DOHH2 (cell line): ENCODE data around the gene PAQR6.

Experiments
- H3F3A ChIP-seq: fragments of 200-600 bp; sonication (generic), shearing (Covaris generic); 2 replicates; pipeline ENCODE4 v1.6.0; 2016; ENCODE audit warnings: antibody characterized with exemption, mild to moderate bottlenecking; ENCODE audit not compliant: control insufficient read depth, insufficient read depth
- H3K27ac ChIP-seq: fragments of 200-600 bp; sonication (generic); 2 replicates; pipeline ENCODE4 v1.5.1; 2014; ENCODE audit warnings: low read depth, mild to moderate bottlenecking, low read length, moderate library complexity
- H3K27me3 ChIP-seq: fragments of 200-600 bp; sonication (generic); 2 replicates; pipeline ENCODE4 v1.6.1; 2014; ENCODE audit warnings: mild to moderate bottlenecking, low read length, mixed read lengths; ENCODE audit not compliant: control insufficient read depth
- H3K36me3 ChIP-seq: fragments of 200-600 bp; sonication (generic); 2 replicates; pipeline ENCODE4 v1.6.1; 2014; ENCODE audit warnings: mild to moderate bottlenecking, low read length, moderate library complexity, mixed read lengths; ENCODE audit not compliant: control insufficient read depth
- H3K4me1 ChIP-seq: fragments of 200-600 bp; sonication (generic); 2 replicates; pipeline ENCODE4 v1.6.1; 2014; ENCODE audit warnings: mild to moderate bottlenecking, low read length, mixed read lengths; ENCODE audit not compliant: control insufficient read depth
- H3K4me2 ChIP-seq: fragments of 200-600 bp; sonication (generic); 2 replicates; pipeline ENCODE4 v1.6.0; 2014; ENCODE audit warnings: mild to moderate bottlenecking, low read length, moderate library complexity
- H3K4me3 ChIP-seq: fragments of 200-600 bp; sonication (generic); 2 replicates; pipeline ENCODE4 v1.5.1; 2014; ENCODE audit warnings: mild to moderate bottlenecking, low read length, mixed read lengths
- H3K79me2 ChIP-seq: fragments of 200-600 bp; sonication (generic); 2 replicates; pipeline ENCODE4 v1.6.1; 2014; ENCODE audit warnings: mild to moderate bottlenecking, low read length, mixed read lengths; ENCODE audit not compliant: control insufficient read depth
- H3K9me2 ChIP-seq: fragments of 200-600 bp; sonication (generic); replicated peaks from 2 replicates; pipeline ENCODE4 v1.6.1; 2014; ENCODE audit warnings: mild to moderate bottlenecking, low read length, mixed read lengths; ENCODE audit not compliant: control insufficient read depth
- H3K9me3 ChIP-seq: fragments of 200-600 bp; sonication (generic); 2 replicates; pipeline ENCODE4 v1.6.1; 2014; ENCODE audit warnings: antibody characterized with exemption, low read length, mixed read lengths; ENCODE audit not compliant: control insufficient read depth, insufficient read depth
- H4K20me1 ChIP-seq: fragments of 200-600 bp; sonication (generic); 2 replicates; pipeline ENCODE4 v1.6.0; 2014; ENCODE audit warnings: low read depth, mild to moderate bottlenecking, antibody characterized with exemption, low read length, moderate library complexity; ENCODE audit not compliant: control insufficient read depth, insufficient read depth
- CTCF ChIP-seq: fragments of 200-600 bp; sonication (generic); IDR thresholded peaks from one replicate; pipeline ENCODE4 v1.5.1; 2014; ENCODE audit warnings: antibody characterized with exemption, mild to moderate bottlenecking, low read depth, low read length; ENCODE audit not compliant: poor library complexity, severe bottlenecking
- EZH2phosphoT487 ChIP-seq: fragments of 200-600 bp; sonication (generic); IDR thresholded peaks from 2 replicates; pipeline ENCODE4 v1.6.1; 2017; ENCODE audit warnings: borderline replicate concordance, mild to moderate bottlenecking, antibody characterized with exemption, low read length, moderate library complexity, mixed read lengths

Gene PAQR6

DNA sequence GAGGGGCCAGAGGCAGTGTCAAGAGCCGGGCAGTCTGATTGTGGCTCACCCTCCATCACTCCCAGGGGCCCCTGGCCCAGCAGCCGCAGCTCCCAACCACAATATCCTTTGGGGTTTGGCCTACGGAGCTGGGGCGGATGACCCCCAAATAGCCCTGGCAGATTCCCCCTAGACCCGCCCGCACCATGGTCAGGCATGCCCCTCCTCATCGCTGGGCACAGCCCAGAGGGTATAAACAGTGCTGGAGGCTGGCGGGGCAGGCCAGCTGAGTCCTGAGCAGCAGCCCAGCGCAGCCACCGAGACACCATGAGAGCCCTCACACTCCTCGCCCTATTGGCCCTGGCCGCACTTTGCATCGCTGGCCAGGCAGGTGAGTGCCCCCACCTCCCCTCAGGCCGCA lies 5.9 kb downstream of the PAQR6 start, which contains the start of gene BGLAP:
BGLAP (plus strand) TSS at position 259 of the 400 bp plus-strand sequence; CDS start at position 307, 48 bp downstream.
- no peak within 1 kb of the TSS for H3K4me3 ChIP-seq
- no peak within 1 kb of the TSS for H3K4me2 ChIP-seq
- no peaks in the 10 kb centered on the region for H3K9me3 ChIP-seq
- H4K20me1 ChIP-seq: no peaks in the 10 kb centered on the region
- H3K9me2 ChIP-seq: no peaks in the 10 kb centered on the region
- peaks cover 26% of the 10 kb centered on the region for H3K36me3 ChIP-seq
- peaks cover 27% of the 10 kb centered on the region for H3K4me1 ChIP-seq
- TF ChIP-seq CTCF: no peak
- TF ChIP-seq EZH2phosphoT487: no peak
- H3K79me2 ChIP-seq: no peaks in the 10 kb centered on the region
- H3K27me3 ChIP-seq: peaks cover 11% of the 10 kb centered on the region
- H3K27ac ChIP-seq: no peak within 1 kb of the TSS
- peaks cover 6% of the 10 kb centered on the region for H3F3A ChIP-seq

DNA sequence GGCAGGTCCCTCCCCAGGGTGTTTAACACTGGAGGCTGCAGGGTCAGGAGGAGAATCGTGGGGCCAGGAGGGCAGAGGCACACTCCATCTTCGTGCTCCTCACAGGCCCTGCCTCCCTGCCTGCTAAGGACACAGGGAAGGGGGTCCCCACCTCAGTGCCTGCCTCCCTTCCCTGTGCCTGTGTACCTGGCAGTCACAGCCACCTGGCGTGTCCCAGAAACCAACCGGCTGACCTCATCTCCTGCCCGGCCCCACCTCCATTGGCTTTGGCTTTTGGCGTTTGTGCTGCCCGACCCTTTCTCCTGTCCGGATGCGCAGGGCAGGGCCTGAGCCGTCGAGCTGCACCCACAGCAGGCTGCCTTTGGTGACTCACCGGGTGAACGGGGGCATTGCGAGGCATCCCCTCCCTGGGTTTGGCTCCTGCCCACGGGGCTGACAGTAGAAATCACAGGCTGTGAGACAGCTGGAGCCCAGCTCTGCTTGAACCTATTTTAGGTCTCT lies 6.5 kb downstream of the PAQR6 start:
- Histone ChIP-seq H3K4me1 (peaks cover 27% of the 10 kb centered on the region), H3K4me2 (no peak overlapping the region), H4K20me1 (no peaks in the 10 kb centered on the region), H3K4me3 (no peak overlapping the region), H3K27me3 (peaks cover 11% of the 10 kb centered on the region), H3K9me2 (no peaks in the 10 kb centered on the region), H3F3A (peaks cover 3% of the 10 kb centered on the region), H3K36me3 (peaks cover 32% of the 10 kb centered on the region), H3K79me2 (no peaks in the 10 kb centered on the region), H3K9me3 (no peaks in the 10 kb centered on the region), H3K27ac (no peak overlapping the region)
- no peak for TF ChIP-seq EZH2phosphoT487
- TF ChIP-seq CTCF: no peak

DNA sequence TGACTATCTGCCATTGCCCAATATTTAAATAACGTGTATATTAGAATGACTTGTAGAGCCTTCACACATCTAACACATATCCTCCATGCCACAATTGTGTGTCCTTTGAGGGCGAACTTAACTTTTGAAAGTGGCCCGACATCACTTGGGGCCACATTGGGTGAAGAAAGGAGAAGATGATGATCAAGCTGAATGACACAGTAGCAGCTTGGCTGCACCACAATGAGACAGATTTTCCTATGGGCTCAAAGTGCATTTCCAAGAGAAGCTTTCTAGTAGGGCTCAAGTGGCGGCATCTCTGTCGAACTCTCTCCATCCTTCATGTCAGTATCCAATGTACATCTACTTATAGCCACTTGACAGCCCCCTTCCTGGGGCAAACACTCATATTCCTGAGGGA lies 9.6 kb downstream of the PAQR6 start:
- TF ChIP-seq EZH2phosphoT487 (no peak), CTCF (no peak)
- Histone ChIP-seq H3K79me2 (no peaks in the 10 kb centered on the region), H3K27me3 (no peaks in the 10 kb centered on the region), H3F3A (no peaks in the 10 kb centered on the region), H3K9me3 (no peaks in the 10 kb centered on the region), H3K4me2 (no peak overlapping the region), H3K9me2 (no peaks in the 10 kb centered on the region), H3K4me3 (no peak overlapping the region), H4K20me1 (no peaks in the 10 kb centered on the region), H3K36me3 (peaks cover 46% of the 10 kb centered on the region), H3K4me1 (peaks cover 9% of the 10 kb centered on the region; the same call in 1 of the 2 replicates), H3K27ac (no peak overlapping the region)

GRCh38 chr1:156236164-156236563 lies 11.7 kb downstream of the PAQR6 start:
- Histone ChIP-seq H3K27me3 (no peaks in the 10 kb centered on the region), H3K79me2 (no peaks in the 10 kb centered on the region), H3K4me1 (peaks cover 4% of the 10 kb centered on the region; the same call in 1 of the 2 replicates), H3K27ac (no peak overlapping the region), H3K4me3 (no peak overlapping the region), H3K9me3 (no peaks in the 10 kb centered on the region), H3K9me2 (no peaks in the 10 kb centered on the region), H4K20me1 (no peaks in the 10 kb centered on the region), H3K4me2 (no peak overlapping the region), H3F3A (no peaks in the 10 kb centered on the region), H3K36me3 (peaks cover 46% of the 10 kb centered on the region)
- TF ChIP-seq CTCF: no peak
- TF ChIP-seq EZH2phosphoT487: no peak
